Smooth muscle cell (in vitro differentiated cells): Measurements from ENCODE around the gene NUMBL. TPM values are rescaled to one million over a fixed set of nuclear protein-coding genes. Genes with fewer than 3 reads are reported as not detected.

ENCODE experiments used
- DNase-seq: peaks from one replicate; lab custom pipeline; 2025; ENCODE audit not compliant: unreplicated experiment; lab: John Stamatoyannopoulos, UW
- H2AFZ ChIP-seq: fragments of 200-600 bp; sonication (generic); 2 replicates; pipeline ENCODE4 v1.6.0; 2016; ENCODE audit warnings: antibody characterized with exemption, low read depth, mild to moderate bottlenecking
- H3F3A ChIP-seq: fragments of 200-600 bp; sonication (generic); 2 replicates; pipeline ENCODE4 v1.6.0; 2017; ENCODE audit warnings: antibody characterized with exemption, low read depth
- H3K27ac ChIP-seq: fragments of 200-600 bp; sonication (generic); 2 replicates; pipeline ENCODE4 v1.5.1; 2016; ENCODE audit warnings: low read depth, mild to moderate bottlenecking
- H3K27me3 ChIP-seq: fragments of 200-600 bp; sonication (generic); 2 replicates; pipeline ENCODE4 v1.6.1; 2016; ENCODE audit warnings: low read depth, mild to moderate bottlenecking
- H3K36me3 ChIP-seq: fragments of 200-600 bp; sonication (generic); 2 replicates; pipeline ENCODE4 v1.5.1; 2016; ENCODE audit warnings: low read depth
- H3K4me1 ChIP-seq: fragments of 200-600 bp; sonication (generic); 2 replicates; pipeline ENCODE4 v1.5.1; 2016; ENCODE audit warnings: low read depth
- H3K4me2 ChIP-seq: fragments of 200-600 bp; sonication (generic); 2 replicates; pipeline ENCODE4 v1.6.0; 2016; ENCODE audit warnings: mild to moderate bottlenecking
- H3K4me3 ChIP-seq: fragments of 200-600 bp; sonication (generic); 2 replicates; pipeline ENCODE4 v1.5.1; 2016; ENCODE audit warnings: mild to moderate bottlenecking
- H3K79me2 ChIP-seq: fragments of 200-600 bp; sonication (generic); 2 replicates; pipeline ENCODE4 v1.6.0; 2016; ENCODE audit warnings: low read depth, mild to moderate bottlenecking
- H3K9ac ChIP-seq: fragments of 200-600 bp; sonication (generic); 2 replicates; pipeline ENCODE4 v1.6.0; 2016; ENCODE audit warnings: low read depth
- H3K9me3 ChIP-seq: fragments of 200-600 bp; sonication (generic); replicated peaks from 2 replicates; pipeline ENCODE4 v1.5.1; 2016; ENCODE audit warnings: low read depth
- H4K20me1 ChIP-seq: fragments of 200-600 bp; sonication (generic); 2 replicates; pipeline ENCODE4 v1.6.0; 2016; ENCODE audit warnings: low read depth
- CTCF ChIP-seq: fragments of 200-600 bp; sonication (generic); IDR thresholded peaks from 2 replicates; pipeline ENCODE4 v1.5.1; 2017; ENCODE audit warnings: borderline replicate concordance, mild to moderate bottlenecking, antibody characterized with exemption; ENCODE audit not compliant: insufficient read depth, poor library complexity, severe bottlenecking
- WGBS: methylation state at CpG from one replicate; pipeline ENCODE4 v1.1.7; 2016; ENCODE audit warnings: low lambda C conversion rate; 5-methylcytosine and 5-hydroxymethylcytosine counted together
- polyA plus RNA-seq: library from polyadenylated mRNA; unstranded; fragments of >200 nt; fragmentation: Nextera tagmentation; extraction: Ambion mirVana; gene quantifications from 2 replicates; pipeline ENCODE4 v1.2.1, GENCODE V29; 2016
- total RNA-seq: library from RNA; depleted of rRNA; stranded (reverse); fragments of >200 nt; gene quantifications from 2 replicates; pipeline ENCODE4 v1.2.3, GENCODE V29; 2014

Gene NUMBL
- total and polyA plus RNA-seq, 2 experiments from 2014 or later = 30.5 to 73.0 TPM

GRCh38 chr19:40622773-40623075 is 67.7 kb downstream of the NUMBL start:
- Histone ChIP-seq H3K9ac (no peak overlapping the region), H3K27ac (no peak overlapping the region), H3K79me2 (no peaks in the 10 kb centered on the region), H2AFZ (no peak overlapping the region), H4K20me1 (peaks cover 50% of the 10 kb centered on the region), H3K4me3 (no peak overlapping the region), H3K9me3 (no peaks in the 10 kb centered on the region), H3F3A (no peaks in the 10 kb centered on the region), H3K27me3 (no peaks in the 10 kb centered on the region), H3K4me2 (no peak overlapping the region), H3K4me1 (peaks cover 9% of the 10 kb centered on the region), H3K36me3 (no peaks in the 10 kb centered on the region)
- DNase-seq = no peak
- WGBS = 99% methylated on average over 7 of the region's 7 CpGs
- no peak for TF ChIP-seq CTCF

GRCh38 chr19:40621966-40622772 is 68.3 kb downstream of the NUMBL start:
- H3K4me3 ChIP-seq = no peak overlapping the region
- peaks cover 9% of the 10 kb centered on the region for H3K4me1 ChIP-seq
- no peak for TF ChIP-seq CTCF
- no peaks in the 10 kb centered on the region for H3F3A ChIP-seq
- H3K27ac ChIP-seq = no peak overlapping the region
- H2AFZ ChIP-seq = no peak overlapping the region
- no peaks in the 10 kb centered on the region for H3K36me3 ChIP-seq
- no peak overlapping the region for H3K9ac ChIP-seq
- H3K27me3 ChIP-seq = no peaks in the 10 kb centered on the region
- no peak for DNase-seq
- H3K4me2 ChIP-seq = no peak overlapping the region
- no peaks in the 10 kb centered on the region for H3K79me2 ChIP-seq
- WGBS = 95% methylated on average over 24 of the region's 24 CpGs
- no peaks in the 10 kb centered on the region for H3K9me3 ChIP-seq
- peaks cover 53% of the 10 kb centered on the region for H4K20me1 ChIP-seq

- H3K4me2 ChIP-seq = no peak overlapping the region
- no peak overlapping the region for H3K9ac ChIP-seq
- H3K4me3 ChIP-seq = no peak overlapping the region
- H3K27me3 ChIP-seq = no peaks in the 10 kb centered on the region
- DNase-seq = no peak
- no peaks in the 10 kb centered on the region for H3K36me3 ChIP-seq
- no peaks in the 10 kb centered on the region for H3K79me2 ChIP-seq
- no peak for TF ChIP-seq CTCF
- H3K9me3 ChIP-seq = no peaks in the 10 kb centered on the region
- 78% methylated on average over 2 of the region's 2 CpGs for WGBS
- no peak overlapping the region for H2AFZ ChIP-seq
- peaks cover 9% of the 10 kb centered on the region for H3K4me1 ChIP-seq
- peaks cover 62% of the 10 kb centered on the region for H4K20me1 ChIP-seq
- H3F3A ChIP-seq = no peaks in the 10 kb centered on the region
- no peak overlapping the region for H3K27ac ChIP-seq
Measured at GRCh38 chr19:40621283-40621682, 69.2 kb downstream of the NUMBL start.

- H3K4me2 ChIP-seq = no peak overlapping the region
- 97% methylated on average over 8 of the region's 8 CpGs for WGBS
- no peaks in the 10 kb centered on the region for H3K27me3 ChIP-seq
- H3F3A ChIP-seq = no peaks in the 10 kb centered on the region
- H3K36me3 ChIP-seq = no peaks in the 10 kb centered on the region
- no peak for DNase-seq
- no peak overlapping the region for H2AFZ ChIP-seq
- H3K79me2 ChIP-seq = no peaks in the 10 kb centered on the region
- H3K27ac ChIP-seq = no peak overlapping the region
- no peak for TF ChIP-seq CTCF
- H3K4me3 ChIP-seq = no peak overlapping the region
- no peaks in the 10 kb centered on the region for H3K9me3 ChIP-seq
- peaks cover 9% of the 10 kb centered on the region for H3K4me1 ChIP-seq
- no peak overlapping the region for H3K9ac ChIP-seq
- peaks cover 73% of the 10 kb centered on the region for H4K20me1 ChIP-seq
Measured at GRCh38 chr19:40620161-40620485, 70.3 kb downstream of the NUMBL start.
